HG03039 (cell line): ENCODE results near the gene AP1S3.
"Not testable (repeated sequence)": the region's sequence is repeated elsewhere in the genome, so short reads cannot be mapped to it uniquely, and the experiment has no call there.

Experiments
- ATAC-seq: cut with Tn5 transposase; IDR thresholded peaks from one replicate; pipeline ENCODE4 v1.9.1; 2021; ENCODE audit warnings: mild to moderate bottlenecking, moderate library complexity; ENCODE audit not compliant: unreplicated experiment

Gene AP1S3

GRCh38 chr2:223854741-223855140 is 17.4 kb upstream of the AP1S3 start:
- ATAC-seq = no peak

GRCh38 chr2:223853425-223853837 is 16.0 kb upstream of the AP1S3 start:
- no peak for ATAC-seq

GRCh38 chr2:223852281-223852795 is 15.0 kb upstream of the AP1S3 start:
- no peak for ATAC-seq

GRCh38 chr2:223847410-223847809 is 10.0 kb upstream of the AP1S3 start:
- no peak for ATAC-seq

- ATAC-seq = no peak
Observed at GRCh38 chr2:223846515-223846914, 9.1 kb upstream of the AP1S3 start.

GRCh38 chr2:223841436-223842190 is 4.2 kb upstream of the AP1S3 start:
- no peak for ATAC-seq

- ATAC-seq = peak; percentile 43
Observed at GRCh38 chr2:223835701-223836532, 1.5 kb downstream of the AP1S3 start.

- no peak for ATAC-seq
Observed at GRCh38 chr2:223834431-223834830, 3.0 kb downstream of the AP1S3 start.

- ATAC-seq = no peak
Observed at GRCh38 chr2:223832241-223832903, 5.0 kb downstream of the AP1S3 start.

GRCh38 chr2:223829128-223829527 is 8.3 kb downstream of the AP1S3 start:
- no peak for ATAC-seq

- no peak for ATAC-seq
Observed at GRCh38 chr2:223828314-223828713, 9.1 kb downstream of the AP1S3 start.

- ATAC-seq = no peak
Observed at GRCh38 chr2:223826995-223827394, 10.4 kb downstream of the AP1S3 start.

GRCh38 chr2:223824301-223824700 is 13.1 kb downstream of the AP1S3 start:
- no peak for ATAC-seq

GRCh38 chr2:223822818-223823217 is 14.6 kb downstream of the AP1S3 start:
- no peak for ATAC-seq

- ATAC-seq = no peak
Observed at GRCh38 chr2:223820549-223820948, 16.8 kb downstream of the AP1S3 start.

GRCh38 chr2:223819891-223820290 is 17.5 kb downstream of the AP1S3 start:
- ATAC-seq = no peak

- no peak for ATAC-seq
Observed at GRCh38 chr2:223815884-223816570, 21.4 kb downstream of the AP1S3 start.

GRCh38 chr2:223815186-223815883 is 22.0 kb downstream of the AP1S3 start:
- ATAC-seq = no peak

- ATAC-seq = not testable (repeated sequence)
Observed at GRCh38 chr2:223814764-223815163, 22.6 kb downstream of the AP1S3 start.

GRCh38 chr2:223813329-223813728 is 24.1 kb downstream of the AP1S3 start:
- no peak for ATAC-seq
